22Rv1 (cell line): ENCODE measurements around the gene LEMD2.

Experiments used
- H3K27ac ChIP-seq: fragments of 450-650 bp; 2 replicates; pipeline ENCODE4 v1.5.1; 2017
- ZFX ChIP-seq: fragments of 450-650 bp; IDR thresholded peaks from 2 replicates; pipeline ENCODE4 v1.6.1; 2017; ENCODE audit warnings: antibody characterized with exemption, borderline replicate concordance
- TF ChIP-seq, protein P1 (sequence below): fragments of 450-650 bp; IDR thresholded peaks from 2 replicates; pipeline ENCODE4 v1.5.1; 2017; ENCODE audit warnings: mild to moderate bottlenecking

The LEMD2 gene

GRCh38 chr6:33789550-33789895 is 593 bp upstream of the LEMD2 start:
- peak overlapping the region; percentile 85; the same call in 1 of the 2 replicates for H3K27ac ChIP-seq

DNA sequence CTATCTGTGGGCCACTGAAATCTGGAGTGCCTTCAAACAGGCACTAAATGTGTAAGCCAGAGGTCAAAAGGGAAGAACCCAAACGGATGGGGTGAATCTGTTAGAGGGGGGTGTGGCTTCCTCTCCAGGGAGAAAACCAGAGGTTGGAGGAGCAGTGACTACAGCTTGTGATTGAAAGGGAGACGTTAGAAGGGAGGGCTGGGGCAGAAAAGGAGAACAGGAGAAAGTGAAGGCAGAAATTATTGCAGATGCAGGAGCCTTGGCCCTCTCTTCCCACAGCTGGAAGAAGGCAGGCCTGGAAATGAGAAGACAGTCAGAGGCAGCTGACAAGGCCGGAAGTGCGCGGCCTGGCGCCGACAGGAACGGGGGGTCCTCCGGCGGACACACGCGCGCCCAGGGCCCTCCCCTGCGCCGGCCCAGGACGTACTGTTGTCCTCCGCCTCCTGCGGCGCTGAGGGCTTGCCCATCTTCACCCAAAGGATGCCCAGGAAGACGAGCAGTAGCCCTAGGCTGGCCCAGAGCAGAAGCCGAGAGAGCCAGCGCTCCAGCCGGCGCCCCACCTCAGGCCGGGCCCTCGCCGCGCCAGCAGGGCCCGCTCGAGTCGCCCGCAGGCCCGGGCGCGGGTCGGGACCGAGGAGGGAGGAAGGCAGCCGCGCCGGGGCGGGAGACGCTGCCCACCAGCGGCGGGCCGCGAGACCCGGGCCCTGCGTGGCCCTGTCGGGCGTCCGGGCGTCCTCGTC is 806 bp downstream of the LEMD2 start:
- TF ChIP-seq ZFX: no peak
- TF ChIP-seq, protein P1, sequence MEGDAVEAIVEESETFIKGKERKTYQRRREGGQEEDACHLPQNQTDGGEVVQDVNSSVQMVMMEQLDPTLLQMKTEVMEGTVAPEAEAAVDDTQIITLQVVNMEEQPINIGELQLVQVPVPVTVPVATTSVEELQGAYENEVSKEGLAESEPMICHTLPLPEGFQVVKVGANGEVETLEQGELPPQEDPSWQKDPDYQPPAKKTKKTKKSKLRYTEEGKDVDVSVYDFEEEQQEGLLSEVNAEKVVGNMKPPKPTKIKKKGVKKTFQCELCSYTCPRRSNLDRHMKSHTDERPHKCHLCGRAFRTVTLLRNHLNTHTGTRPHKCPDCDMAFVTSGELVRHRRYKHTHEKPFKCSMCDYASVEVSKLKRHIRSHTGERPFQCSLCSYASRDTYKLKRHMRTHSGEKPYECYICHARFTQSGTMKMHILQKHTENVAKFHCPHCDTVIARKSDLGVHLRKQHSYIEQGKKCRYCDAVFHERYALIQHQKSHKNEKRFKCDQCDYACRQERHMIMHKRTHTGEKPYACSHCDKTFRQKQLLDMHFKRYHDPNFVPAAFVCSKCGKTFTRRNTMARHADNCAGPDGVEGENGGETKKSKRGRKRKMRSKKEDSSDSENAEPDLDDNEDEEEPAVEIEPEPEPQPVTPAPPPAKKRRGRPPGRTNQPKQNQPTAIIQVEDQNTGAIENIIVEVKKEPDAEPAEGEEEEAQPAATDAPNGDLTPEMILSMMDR: no peak
- H3K27ac ChIP-seq: peak overlapping the region; percentile 85

More at GRCh38 chr6:33789550-33789895, 593 bp upstream of the LEMD2 start:
- TF ChIP-seq ZFX: no peak
- TF ChIP-seq, protein P1: no peak

DNA sequence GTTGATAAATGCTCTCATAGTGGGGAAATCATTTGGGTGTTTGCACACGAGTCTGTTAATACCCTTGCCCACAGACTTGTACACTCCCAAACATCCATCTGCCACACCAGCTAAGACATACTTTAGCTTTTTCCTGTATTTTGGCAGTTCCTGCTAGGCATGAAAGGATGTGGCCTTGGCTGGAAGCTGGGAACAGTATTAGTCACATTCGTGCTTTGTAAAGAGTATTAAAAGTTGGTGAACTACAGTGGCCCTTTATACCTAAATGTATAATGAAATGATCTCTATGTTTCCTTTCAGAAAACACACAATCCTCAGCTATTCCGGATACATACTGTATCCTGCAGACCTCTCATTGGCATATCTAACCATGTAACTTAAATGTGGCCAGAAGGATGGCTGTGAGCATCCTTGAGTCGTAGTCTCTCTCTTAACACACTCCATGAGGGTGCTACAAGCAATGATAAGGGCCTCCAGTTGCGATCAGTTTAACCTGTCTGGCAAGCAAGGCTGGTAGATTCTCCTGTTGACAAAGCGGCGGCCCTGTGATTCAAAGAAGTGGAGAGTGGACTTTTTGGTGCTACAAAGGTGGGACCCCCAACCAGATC is 1.5 kb downstream of the LEMD2 start:
- no peak for TF ChIP-seq ZFX
- TF ChIP-seq, protein P1: no peak
- peak overlapping the region; percentile 85 for H3K27ac ChIP-seq

DNA sequence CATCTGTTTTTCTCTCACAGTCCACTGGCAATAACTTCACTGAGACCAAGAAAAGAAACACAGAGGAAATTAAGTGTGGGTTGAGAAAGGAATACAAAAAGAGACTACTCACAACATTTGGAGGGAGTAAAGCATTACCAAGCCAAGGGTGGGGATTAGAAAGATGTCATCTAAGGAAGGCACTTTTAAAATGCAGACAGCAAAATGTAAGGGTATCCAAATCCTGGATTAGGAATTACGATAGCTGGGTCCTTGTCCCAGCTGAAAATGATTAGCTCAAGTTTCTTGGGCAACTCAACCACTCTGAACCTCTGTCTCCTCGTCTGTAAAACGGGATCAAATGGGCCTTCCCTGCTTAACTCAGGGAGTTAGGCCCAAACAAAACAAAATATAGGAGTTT is 2.2 kb downstream of the LEMD2 start:
- no peak overlapping the region for H3K27ac ChIP-seq
- no peak for TF ChIP-seq ZFX
- TF ChIP-seq, protein P1: no peak

GRCh38 chr6:33785778-33786177 is 3.2 kb downstream of the LEMD2 start:
- TF ChIP-seq, protein P1: no peak
- TF ChIP-seq ZFX: no peak
- H3K27ac ChIP-seq: no peak overlapping the region

- no peak overlapping the region for H3K27ac ChIP-seq
- TF ChIP-seq ZFX: no peak
- TF ChIP-seq, protein P1: no peak
Measured at GRCh38 chr6:33784787-33785186, 4.1 kb downstream of the LEMD2 start.
